Esophagus (tissue), 2 donors: ENCODE data around the gene COX7B2. TPM values are rescaled to one million over a fixed set of nuclear protein-coding genes. Genes with fewer than 3 reads are reported as not detected.

Source experiments
- H3K27ac ChIP-seq, 2 donors: one replicate each; pipeline ENCODE4 v1.5.1; 2013; ENCODE audit warnings: low read depth in 2 of 2, mild to moderate bottlenecking in 2 of 2, inconsistent platforms in 1 of 2, low read length in 1 of 2, moderate library complexity in 1 of 2
- H3K27me3 ChIP-seq, 2 donors: one replicate each; pipeline ENCODE4 v1.6.1; 2013; ENCODE audit warnings: low read length in 2 of 2, control low read depth in 1 of 2, mild to moderate bottlenecking in 1 of 2; ENCODE audit not compliant: insufficient read depth in 2 of 2, control insufficient read depth in 1 of 2
- H3K36me3 ChIP-seq, 2 donors: one replicate each; pipeline ENCODE4 v1.6.1; 2013; ENCODE audit warnings: low read length in 1 of 2; ENCODE audit not compliant: control insufficient read depth in 2 of 2, insufficient read depth in 2 of 2
- H3K4me1 ChIP-seq, 2 donors: one replicate each; pipeline ENCODE4 v1.6.1; 2013; ENCODE audit warnings: low read length in 1 of 2; ENCODE audit not compliant: control insufficient read depth in 2 of 2, insufficient read depth in 2 of 2
- H3K4me3 ChIP-seq, 2 donors: one replicate each; pipeline ENCODE4 v1.5.1; 2013; ENCODE audit warnings: low read length in 2 of 2, mild to moderate bottlenecking in 2 of 2, low read depth in 1 of 2, moderate library complexity in 1 of 2
- H3K9me3 ChIP-seq, 2 donors: one replicate each; pipeline ENCODE4 v1.6.1; 2013; ENCODE audit warnings: mild to moderate bottlenecking in 2 of 2, low read depth in 1 of 2, low read length in 1 of 2, moderate library complexity in 1 of 2; ENCODE audit not compliant: control insufficient read depth in 2 of 2, insufficient read depth in 1 of 2
- WGBS, 2 donors: extraction: QIAGEN DNeasy Blood & Tissue Kit; methylation state at CpG; one replicate each; pipeline ENCODE4 v1.1.7; 2013; 5-methylcytosine and 5-hydroxymethylcytosine counted together
- polyA plus RNA-seq, 2 donors: library from polyadenylated mRNA; stranded (reverse); fragments of 200-250 nt; gene quantifications; one replicate each; pipeline ENCODE4 v1.2.3, GENCODE V29; 2013
- donor health status: healthy with polysubstance abuse.
- donor health status: Bipolar disorder and iron deficiency.

COX7B2 gene
- polyA plus RNA-seq, 2 donors: not detected

GRCh38 chr4:46852800-46853199 is 56.2 kb downstream of the COX7B2 start:
- WGBS, 2 donors: 74 to 76% methylated on average over 4 of the region's 4 CpGs
- Histone ChIP-seq H3K4me1 (no peaks in the 10 kb centered on the region), H3K27ac (no peak overlapping the region), H3K36me3 (no peaks in the 10 kb centered on the region), H3K27me3 (no peaks in the 10 kb centered on the region), H3K4me3 (no peak overlapping the region), H3K9me3 (no peaks in the 10 kb centered on the region)

DNA sequence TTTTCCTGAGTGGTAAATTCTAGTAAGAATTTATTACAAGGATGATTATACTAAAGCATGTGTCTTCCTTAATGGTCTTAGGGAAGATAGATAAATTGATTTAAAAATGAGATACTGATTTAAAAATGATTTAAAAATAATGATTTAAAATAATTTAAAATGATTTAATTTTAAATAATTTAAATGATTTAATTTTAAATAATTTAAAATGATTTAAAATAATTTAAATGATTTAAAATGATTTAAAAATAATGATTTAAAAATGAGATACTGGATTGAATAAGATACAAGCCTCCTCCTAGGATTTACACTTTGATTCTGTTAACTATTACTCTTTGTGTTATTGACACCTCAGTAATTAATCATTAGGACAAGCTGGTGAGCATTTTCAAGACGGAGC is 59.0 kb downstream of the COX7B2 start:
- WGBS, 2 donors: 87 to 90% methylated on average over 1 of the region's 1 CpG
- H3K9me3 ChIP-seq: no peaks in the 10 kb centered on the region

GRCh38 chr4:46844325-46844917 is 64.6 kb downstream of the COX7B2 start:
- Histone ChIP-seq H3K27me3 (no peaks in the 10 kb centered on the region), H3K4me3 (no peak overlapping the region), H3K9me3 (no peaks in the 10 kb centered on the region), H3K4me1 (no peaks in the 10 kb centered on the region), H3K36me3 (no peaks in the 10 kb centered on the region), H3K27ac (no peak overlapping the region)
- 5 to 7% methylated on average over 8 of the region's 8 CpGs for WGBS, 2 donors

More for the DNA sequence above, 59.0 kb downstream of the COX7B2 start:
- H3K4me1 ChIP-seq: no peaks in the 10 kb centered on the region
- H3K27ac ChIP-seq: no peak overlapping the region
- no peaks in the 10 kb centered on the region for H3K27me3 ChIP-seq
- H3K4me3 ChIP-seq: no peak overlapping the region
- H3K36me3 ChIP-seq: no peaks in the 10 kb centered on the region

GRCh38 chr4:46839128-46839527 is 69.9 kb downstream of the COX7B2 start:
- Histone ChIP-seq H3K27ac (no peak overlapping the region), H3K4me3 (no peak overlapping the region), H3K9me3 (no peaks in the 10 kb centered on the region), H3K36me3 (no peaks in the 10 kb centered on the region), H3K27me3 (no peaks in the 10 kb centered on the region), H3K4me1 (no peaks in the 10 kb centered on the region)
- 54 to 65% methylated on average over 1 of the region's 1 CpG for WGBS, 2 donors

DNA sequence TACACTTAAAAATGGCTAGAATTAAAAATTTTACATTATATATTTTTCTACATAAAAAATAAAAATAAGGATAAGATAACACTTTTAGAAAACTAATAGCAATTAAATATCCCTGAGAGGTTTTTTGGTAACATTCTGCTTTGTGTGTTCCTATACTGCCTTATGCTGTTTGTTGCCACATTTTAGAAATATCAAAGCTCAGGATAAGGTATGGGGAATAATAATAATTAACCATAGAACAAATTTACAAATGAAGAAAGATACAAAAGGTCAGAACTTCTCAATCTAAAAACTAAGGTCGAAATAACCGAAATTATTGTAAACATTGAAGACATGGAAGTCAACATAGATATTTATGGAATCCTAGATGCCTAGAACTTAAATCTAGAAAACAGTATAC is 71.4 kb downstream of the COX7B2 start:
- Histone ChIP-seq H3K9me3 (no peaks in the 10 kb centered on the region), H3K4me3 (no peak overlapping the region), H3K27ac (no peak overlapping the region), H3K27me3 (no peaks in the 10 kb centered on the region), H3K36me3 (no peaks in the 10 kb centered on the region), H3K4me1 (no peaks in the 10 kb centered on the region)
- WGBS, 2 donors: 52 to 57% methylated on average over 2 of the region's 2 CpGs

DNA sequence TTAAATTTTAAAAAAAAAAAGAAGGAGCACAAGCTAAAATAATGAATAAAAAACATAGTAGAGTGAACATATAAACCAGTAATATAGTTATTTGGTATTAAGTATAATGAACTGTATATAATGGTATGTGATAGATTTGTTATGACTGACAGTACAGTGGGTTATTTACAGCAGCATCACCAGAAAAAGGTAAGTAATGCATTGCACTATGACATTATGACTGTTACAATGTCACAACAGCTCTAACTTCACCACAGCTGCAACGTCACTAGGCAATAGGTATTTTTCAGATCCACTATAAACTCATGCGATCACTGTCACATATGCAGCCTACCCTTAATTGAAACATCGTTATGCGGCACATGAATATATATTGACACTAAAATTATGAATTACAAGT is 72.5 kb downstream of the COX7B2 start:
- no peak overlapping the region for H3K27ac ChIP-seq
- H3K36me3 ChIP-seq: no peaks in the 10 kb centered on the region
- H3K27me3 ChIP-seq: no peaks in the 10 kb centered on the region
- H3K4me3 ChIP-seq: no peak overlapping the region
- no peaks in the 10 kb centered on the region for H3K4me1 ChIP-seq
- 94 to 95% methylated on average over 4 of the region's 4 CpGs for WGBS, 2 donors
- no peaks in the 10 kb centered on the region for H3K9me3 ChIP-seq

DNA sequence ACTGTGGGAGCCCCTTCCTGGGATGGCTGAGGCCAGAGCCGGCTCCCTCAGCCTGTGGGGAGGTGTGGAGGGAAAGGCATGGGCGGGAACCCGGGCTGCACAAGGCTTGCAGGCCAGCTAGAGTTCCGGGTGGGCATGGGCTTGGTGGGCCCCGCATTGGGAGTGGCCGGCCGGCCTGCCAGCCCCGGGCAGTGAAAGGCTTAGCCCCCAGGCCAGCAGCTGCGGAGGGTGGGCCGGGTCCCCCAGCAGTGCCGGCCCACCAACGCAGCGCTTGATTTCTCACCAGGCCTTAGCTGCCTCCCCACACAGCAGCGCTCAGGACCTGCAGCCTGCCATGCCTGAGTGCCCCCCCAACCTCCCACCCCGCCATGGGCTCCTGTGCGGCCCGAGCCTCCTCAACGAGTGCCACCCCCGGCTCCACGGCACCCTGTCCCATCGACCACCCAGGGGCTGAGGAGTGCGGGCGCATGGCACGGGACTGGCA is 78.0 kb downstream of the COX7B2 start:
- H3K4me3 ChIP-seq: no peak overlapping the region
- H3K27ac ChIP-seq: no peak overlapping the region
- no peaks in the 10 kb centered on the region for H3K4me1 ChIP-seq
- WGBS, 2 donors: 96% methylated on average over 20 to 24 of the region's 24 CpGs
- H3K27me3 ChIP-seq: no peaks in the 10 kb centered on the region
- no peaks in the 10 kb centered on the region for H3K36me3 ChIP-seq
- no peaks in the 10 kb centered on the region for H3K9me3 ChIP-seq

- Histone ChIP-seq H3K4me1 (no peaks in the 10 kb centered on the region), H3K9me3 (peaks cover 0 to 3% of the 10 kb centered on the region in 2 donors), H3K4me3 (no peak overlapping the region), H3K27ac (no peak overlapping the region), H3K27me3 (no peaks in the 10 kb centered on the region), H3K36me3 (no peaks in the 10 kb centered on the region)
- 91 to 92% methylated on average over 6 of the region's 6 CpGs for WGBS, 2 donors
These were observed 88.9 kb downstream of the COX7B2 start for GRCh38 chr4:46820154-46820553.

- Histone ChIP-seq H3K9me3 (peaks cover 0 to 3% of the 10 kb centered on the region in 2 donors), H3K27ac (no peak overlapping the region), H3K27me3 (no peaks in the 10 kb centered on the region), H3K4me3 (no peak overlapping the region), H3K4me1 (no peaks in the 10 kb centered on the region), H3K36me3 (no peaks in the 10 kb centered on the region)
- WGBS, 2 donors: 87 to 96% methylated on average over 3 of the region's 3 CpGs
These were observed 90.0 kb downstream of the COX7B2 start for GRCh38 chr4:46819095-46819494.

DNA sequence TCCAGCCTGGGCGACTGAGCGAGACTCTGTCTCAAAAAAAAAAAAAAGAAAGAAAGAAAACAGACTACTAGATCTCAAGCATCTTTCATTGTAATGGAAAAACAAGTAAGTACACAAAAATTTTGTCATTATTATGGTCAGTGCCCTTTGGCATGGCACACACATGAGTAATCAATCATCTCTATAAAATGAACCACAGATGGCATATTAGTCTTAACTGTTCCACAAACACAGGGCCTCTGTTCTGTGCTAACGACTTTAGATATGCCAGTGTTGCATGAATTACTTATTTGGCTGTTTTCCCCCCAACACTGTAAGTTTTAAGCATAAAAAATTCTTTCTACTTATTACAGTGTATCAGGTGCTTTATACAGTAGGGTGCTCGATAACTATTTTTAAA is 90.4 kb downstream of the COX7B2 start:
- Histone ChIP-seq H3K4me3 (no peak overlapping the region), H3K27ac (no peak overlapping the region), H3K27me3 (no peaks in the 10 kb centered on the region), H3K4me1 (no peaks in the 10 kb centered on the region), H3K9me3 (peaks cover 0 to 3% of the 10 kb centered on the region in 2 donors), H3K36me3 (no peaks in the 10 kb centered on the region)
- 66 to 78% methylated on average over 4 of the region's 4 CpGs for WGBS, 2 donors
